ENCODE results near the gene TP53I13. TPM values are rescaled to one million over a fixed set of nuclear protein-coding genes. Genes with fewer than 3 reads are reported as not detected.

Gene TP53I13
- total and polyA plus RNA-seq, 10 of the 15 experiments (the other 5 are each of a cell fraction or from before 2014, with no cell fraction given), result 0.31 to 45.1 (median 19.5) TPM; not detected in 1

DNA sequence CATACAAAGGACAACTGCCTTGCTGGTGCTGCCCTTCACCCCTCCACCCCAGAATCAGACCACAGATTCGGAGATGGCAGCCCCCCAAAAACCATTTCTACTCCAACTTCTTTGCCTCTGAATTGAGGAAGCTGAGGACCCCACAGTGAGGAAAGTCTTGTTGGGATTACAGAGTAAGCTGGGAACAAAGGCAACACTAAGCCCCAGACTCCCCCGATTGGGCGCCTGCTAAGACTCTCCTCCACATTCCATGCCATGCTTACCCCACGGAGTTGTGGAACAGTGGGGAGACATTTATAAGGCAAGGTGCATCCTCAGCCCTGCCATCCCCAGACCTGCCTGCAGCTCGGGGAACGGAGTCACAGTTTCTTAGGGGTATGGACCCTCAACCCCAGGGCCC lies 19.1 kb downstream of the TP53I13 start (continued):
- no peak for TF ChIP-seq NFIC (IDR thresholded peaks at IDR 0.05; ENCODE audit: low read depth, low read length)
- no peak for TF ChIP-seq ELK1 (IDR thresholded peaks at IDR 0.05; ENCODE audit: low read depth, low read length)
- no peak for TF ChIP-seq SP1 (IDR thresholded peaks at IDR 0.05; ENCODE audit: low read depth, low read length)

GRCh38 chr17:29588017-29588561 lies 19.6 kb downstream of the TP53I13 start:
- H2AFZ ChIP-seq (ENCODE audit: control insufficient read depth, low read depth, low read length), result no peak overlapping the region
- H4K20me1 ChIP-seq (ENCODE audit: control insufficient read depth, insufficient read depth), result no peaks in the 10 kb centered on the region
- BruUV-seq (replicated peaks), result no TSS peak
- TF ChIP-seq, protein P1, sequence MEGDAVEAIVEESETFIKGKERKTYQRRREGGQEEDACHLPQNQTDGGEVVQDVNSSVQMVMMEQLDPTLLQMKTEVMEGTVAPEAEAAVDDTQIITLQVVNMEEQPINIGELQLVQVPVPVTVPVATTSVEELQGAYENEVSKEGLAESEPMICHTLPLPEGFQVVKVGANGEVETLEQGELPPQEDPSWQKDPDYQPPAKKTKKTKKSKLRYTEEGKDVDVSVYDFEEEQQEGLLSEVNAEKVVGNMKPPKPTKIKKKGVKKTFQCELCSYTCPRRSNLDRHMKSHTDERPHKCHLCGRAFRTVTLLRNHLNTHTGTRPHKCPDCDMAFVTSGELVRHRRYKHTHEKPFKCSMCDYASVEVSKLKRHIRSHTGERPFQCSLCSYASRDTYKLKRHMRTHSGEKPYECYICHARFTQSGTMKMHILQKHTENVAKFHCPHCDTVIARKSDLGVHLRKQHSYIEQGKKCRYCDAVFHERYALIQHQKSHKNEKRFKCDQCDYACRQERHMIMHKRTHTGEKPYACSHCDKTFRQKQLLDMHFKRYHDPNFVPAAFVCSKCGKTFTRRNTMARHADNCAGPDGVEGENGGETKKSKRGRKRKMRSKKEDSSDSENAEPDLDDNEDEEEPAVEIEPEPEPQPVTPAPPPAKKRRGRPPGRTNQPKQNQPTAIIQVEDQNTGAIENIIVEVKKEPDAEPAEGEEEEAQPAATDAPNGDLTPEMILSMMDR (IDR thresholded peaks at IDR 0.05 in 2 of 3, conservative IDR thresholded peaks at IDR 0.05 in 1 of 3; ENCODE audit: control insufficient read depth in 2 of 3, extremely low read depth in 1 of 3, insufficient read depth in 1 of 3, low read depth in 3 of 3, low read length in 3 of 3), result no peak
- no peak for TF ChIP-seq LARP7 (IDR thresholded peaks at IDR 0.05)
- no peak for TF ChIP-seq ZNF622 (IDR thresholded peaks at IDR 0.05)
- no peak for TF ChIP-seq SREBF2 (IDR thresholded peaks at IDR 0.05; ENCODE audit: low read length)
- TF ChIP-seq SUZ12 (IDR thresholded peaks at IDR 0.05; ENCODE audit: unreplicated experiment), result no peak
- TF ChIP-seq, protein P2, sequence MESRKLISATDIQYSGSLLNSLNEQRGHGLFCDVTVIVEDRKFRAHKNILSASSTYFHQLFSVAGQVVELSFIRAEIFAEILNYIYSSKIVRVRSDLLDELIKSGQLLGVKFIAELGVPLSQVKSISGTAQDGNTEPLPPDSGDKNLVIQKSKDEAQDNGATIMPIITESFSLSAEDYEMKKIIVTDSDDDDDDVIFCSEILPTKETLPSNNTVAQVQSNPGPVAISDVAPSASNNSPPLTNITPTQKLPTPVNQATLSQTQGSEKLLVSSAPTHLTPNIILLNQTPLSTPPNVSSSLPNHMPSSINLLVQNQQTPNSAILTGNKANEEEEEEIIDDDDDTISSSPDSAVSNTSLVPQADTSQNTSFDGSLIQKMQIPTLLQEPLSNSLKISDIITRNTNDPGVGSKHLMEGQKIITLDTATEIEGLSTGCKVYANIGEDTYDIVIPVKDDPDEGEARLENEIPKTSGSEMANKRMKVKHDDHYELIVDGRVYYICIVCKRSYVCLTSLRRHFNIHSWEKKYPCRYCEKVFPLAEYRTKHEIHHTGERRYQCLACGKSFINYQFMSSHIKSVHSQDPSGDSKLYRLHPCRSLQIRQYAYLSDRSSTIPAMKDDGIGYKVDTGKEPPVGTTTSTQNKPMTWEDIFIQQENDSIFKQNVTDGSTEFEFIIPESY (IDR thresholded peaks at IDR 0.05), result no peak
- no peak for TF ChIP-seq IKZF1 (conservative IDR thresholded peaks at IDR 0.05)
- no peak for TF ChIP-seq WRNIP1 (IDR thresholded peaks at IDR 0.05; ENCODE audit: borderline replicate concordance, low read depth, low read length)
- no peak for TF ChIP-seq TCF7 (IDR thresholded peaks at IDR 0.05; ENCODE audit: borderline replicate concordance)
- TF ChIP-seq ELK1 (IDR thresholded peaks at IDR 0.05; ENCODE audit: low read depth, low read length), result no peak
- TF ChIP-seq, protein P3, sequence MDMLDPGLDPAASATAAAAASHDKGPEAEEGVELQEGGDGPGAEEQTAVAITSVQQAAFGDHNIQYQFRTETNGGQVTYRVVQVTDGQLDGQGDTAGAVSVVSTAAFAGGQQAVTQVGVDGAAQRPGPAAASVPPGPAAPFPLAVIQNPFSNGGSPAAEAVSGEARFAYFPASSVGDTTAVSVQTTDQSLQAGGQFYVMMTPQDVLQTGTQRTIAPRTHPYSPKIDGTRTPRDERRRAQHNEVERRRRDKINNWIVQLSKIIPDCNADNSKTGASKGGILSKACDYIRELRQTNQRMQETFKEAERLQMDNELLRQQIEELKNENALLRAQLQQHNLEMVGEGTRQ (IDR thresholded peaks at IDR 0.05; ENCODE audit: borderline replicate concordance, low read depth, low read length), result no peak
- TF ChIP-seq NFIC (IDR thresholded peaks at IDR 0.05; ENCODE audit: low read depth, low read length), result no peak
- no peak for TF ChIP-seq RB1 (IDR thresholded peaks at IDR 0.05; ENCODE audit: borderline replicate concordance)
- TF ChIP-seq ZNF207 (IDR thresholded peaks at IDR 0.05; ENCODE audit: borderline replicate concordance), result no peak

More at GRCh38 chr17:29588017-29588561, 19.6 kb downstream of the TP53I13 start:
- H3K36me3 ChIP-seq (ENCODE audit: control insufficient read depth in 2 of 2, insufficient read depth in 2 of 2, low read length in 1 of 2), result no peaks in the 10 kb centered on the region; a peak in 2 of 4 replicates
- SMC1A ChIA-PET (ENCODE audit: uncharacterized antibody, unreplicated experiment), result interaction anchor here (1.0 to 2.9 kb wide), 5 partner anchors 12 to 218 kb away, joined by 3 to 15 read pairs (median 3); no protein-coding TSS in a partner anchor
- in situ Hi-C loops (cut with MboI) (no loop called here), intact Hi-C loops (cut with micrococcal nuclease; ENCODE audit: unreplicated experiment) (no loop called here)
- H3K79me2 ChIP-seq (ENCODE audit: control insufficient read depth, insufficient read depth, low read length), result peaks cover 33% of the 10 kb centered on the region
- peaks cover 51% of the 10 kb centered on the region for H3K4me1 ChIP-seq (ENCODE audit: control insufficient read depth, insufficient read depth, low read length)
- peak overlapping the region; percentile 78 for H3K9ac ChIP-seq (ENCODE audit: control insufficient read depth, insufficient read depth, low read length)
- no peak for ATAC-seq
- no peaks in the 10 kb centered on the region for H3K27me3 ChIP-seq (replicated peaks in 1 of 2; ENCODE audit: control insufficient read depth in 2 of 2, insufficient read depth in 2 of 2, low read length in 1 of 2)
- peak overlapping the region; percentile 94 for H3K4me3 ChIP-seq
- POLR2A ChIA-PET, result interaction anchor here (0.6 to 3.1 kb wide), 6 partner anchors 9 to 29 kb away, joined by 3 to 9 read pairs (median 4); no protein-coding TSS in a partner anchor
- no peak for FAIRE-seq
- peak overlapping the region; percentile 89 for H3K4me2 ChIP-seq (ENCODE audit: control insufficient read depth, insufficient read depth)
- WGBS (ENCODE audit: insufficient coverage, insufficient replicate concordance, low lambda C conversion rate, missing lambda C conversion rate), result 3% methylated on average over 8 of the region's 8 CpGs
- RAD21 ChIA-PET (ENCODE audit: unreplicated experiment), result interaction anchor here (0.8 to 2.0 kb wide), 6 partner anchors 17 to 343 kb away, joined by 3 to 11 read pairs (median 4); no protein-coding TSS in a partner anchor
- DNase-seq (ENCODE audit: low read depth, low spot score), result no peak
- no peaks in the 10 kb centered on the region for H3K9me3 ChIP-seq (replicated peaks; ENCODE audit: control insufficient read depth, insufficient read depth, low read length)
- CTCF ChIA-PET, result interaction anchor here (0.6 to 6.7 kb wide), 10 partner anchors 7 to 343 kb away, joined by 3 to 82 read pairs (median 5); no protein-coding TSS in a partner anchor
- H3K27ac ChIP-seq (ENCODE audit: control insufficient read depth, insufficient read depth), result peak overlapping the region; percentile 58
